GM18858 (cell line): Measurements from ENCODE around the gene SKAP2.
A peak's percentile ranks its signal among the peaks of the same experiment; 100 is the strongest.

Source experiments
- ATAC-seq: cut with Tn5 transposase; IDR thresholded peaks from one replicate; pipeline ENCODE4 v1.9.1; 2021; ENCODE audit not compliant: unreplicated experiment

The SKAP2 gene

DNA sequence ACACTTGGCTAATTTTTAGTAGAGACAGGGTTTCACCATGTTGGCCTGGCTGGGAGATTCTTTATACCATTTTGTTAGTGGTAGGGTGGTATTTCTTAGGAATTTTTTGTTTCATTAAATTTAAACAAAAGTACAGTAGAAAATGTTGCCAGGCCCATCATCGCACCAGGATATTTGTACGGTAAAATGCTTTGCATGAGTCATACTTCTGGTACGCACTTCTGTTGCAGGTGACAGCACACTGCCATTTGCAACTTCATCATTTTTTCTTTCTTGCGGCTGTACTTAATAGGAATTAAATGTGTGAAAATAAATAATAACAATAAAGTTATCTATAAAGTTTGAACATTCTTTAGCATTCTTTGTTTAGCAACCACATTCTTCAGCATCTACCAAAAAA is 195.6 kb downstream of the SKAP2 start:
- ATAC-seq: no peak

DNA sequence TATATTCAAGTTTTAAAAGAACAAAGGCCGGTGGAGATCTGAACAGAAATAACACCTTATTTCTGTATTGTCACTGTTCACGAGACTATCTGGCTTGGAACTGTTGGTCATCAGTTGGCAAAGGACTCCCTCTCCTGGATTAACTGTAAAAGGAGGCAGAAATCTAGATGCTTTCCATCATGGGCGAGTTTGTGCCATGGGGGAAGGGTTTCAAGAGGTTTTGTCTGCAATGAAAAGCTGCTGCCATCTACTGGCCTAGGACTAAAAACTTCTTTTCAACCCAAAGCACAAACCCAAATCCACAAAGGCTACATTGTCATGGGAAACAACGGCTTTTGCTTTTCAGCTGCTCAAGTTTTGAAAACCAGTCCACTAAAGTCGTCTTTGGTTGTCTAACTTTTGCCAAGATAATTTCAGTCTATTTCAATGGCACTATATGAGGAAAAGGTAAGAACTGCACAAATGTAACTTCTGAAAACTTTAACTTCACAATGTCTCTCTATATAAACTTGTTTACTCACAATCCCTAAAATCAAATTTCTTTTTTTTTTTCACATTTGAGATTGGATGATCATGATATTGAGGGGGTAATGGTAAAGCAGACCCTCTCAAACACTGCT is 196.8 kb downstream of the SKAP2 start:
- ATAC-seq: no peak

DNA sequence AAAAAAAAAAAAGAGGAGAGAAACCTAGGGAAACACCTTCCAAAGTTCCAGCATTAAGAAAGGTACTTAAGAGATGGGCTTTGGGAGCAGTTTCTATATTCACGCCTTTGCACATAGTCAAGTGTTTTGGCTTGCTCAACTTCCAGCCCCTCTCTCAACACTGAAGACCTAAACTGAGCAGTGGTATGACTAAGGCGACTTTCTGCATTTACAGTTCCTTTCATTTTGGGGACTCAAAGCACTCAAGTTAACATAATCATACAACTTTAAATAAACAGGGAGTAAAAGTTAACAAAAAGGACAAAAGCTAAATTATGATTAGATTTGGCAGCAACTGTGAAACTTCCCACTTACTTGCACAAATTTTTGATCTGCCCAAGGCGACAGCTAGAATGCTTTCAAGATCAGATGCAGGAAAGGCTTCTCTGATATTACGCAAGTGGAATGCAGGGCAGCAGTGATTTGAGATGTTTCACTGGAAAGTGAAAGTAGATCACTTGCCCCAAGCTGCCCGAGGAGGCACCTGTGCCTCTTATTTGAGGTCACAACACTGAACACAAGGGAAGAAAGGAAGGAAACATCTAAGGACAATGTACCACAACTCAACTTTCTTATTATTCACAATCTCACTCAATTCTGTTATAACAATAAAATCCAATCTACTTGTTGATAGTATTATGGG is 199.5 kb downstream of the SKAP2 start:
- peak; percentile 45 for ATAC-seq

DNA sequence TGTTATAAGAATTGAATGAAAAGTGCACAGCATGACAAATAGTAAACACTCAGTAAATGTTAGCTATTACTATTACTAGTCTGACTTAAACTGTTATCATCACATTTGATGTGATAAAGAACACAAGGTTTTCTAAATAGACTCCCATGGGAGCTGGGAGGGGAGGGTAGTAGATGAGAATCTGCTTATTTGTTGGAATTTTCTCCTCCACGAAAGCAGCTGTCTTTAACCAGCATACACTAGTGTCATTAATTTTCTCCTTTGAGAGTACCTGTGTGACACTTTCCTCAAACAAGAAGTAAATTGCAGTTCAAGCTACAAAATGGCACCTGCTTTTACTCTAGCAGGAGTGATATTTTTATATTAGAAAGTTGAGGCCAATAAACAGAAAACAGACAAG is 200.1 kb downstream of the SKAP2 start:
- ATAC-seq: no peak

DNA sequence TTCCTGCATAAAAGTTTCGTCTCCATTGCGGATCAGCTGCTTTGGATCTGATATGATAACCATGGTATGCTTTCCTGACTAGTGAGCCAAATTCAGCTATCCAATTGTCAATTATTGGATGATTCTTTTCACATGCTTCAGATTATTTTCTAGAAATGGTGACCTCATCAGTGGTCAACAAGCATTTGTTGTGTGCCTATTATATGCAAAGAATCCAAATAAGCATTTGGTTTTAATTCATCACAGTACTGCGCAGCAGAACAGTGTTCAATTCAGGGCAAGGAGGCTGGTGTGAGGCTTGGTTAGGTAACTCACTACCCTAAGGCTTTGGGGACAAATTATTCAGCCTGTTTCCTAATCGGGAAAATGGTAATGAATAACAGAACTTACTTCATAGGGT is 200.5 kb downstream of the SKAP2 start:
- ATAC-seq: no peak

DNA sequence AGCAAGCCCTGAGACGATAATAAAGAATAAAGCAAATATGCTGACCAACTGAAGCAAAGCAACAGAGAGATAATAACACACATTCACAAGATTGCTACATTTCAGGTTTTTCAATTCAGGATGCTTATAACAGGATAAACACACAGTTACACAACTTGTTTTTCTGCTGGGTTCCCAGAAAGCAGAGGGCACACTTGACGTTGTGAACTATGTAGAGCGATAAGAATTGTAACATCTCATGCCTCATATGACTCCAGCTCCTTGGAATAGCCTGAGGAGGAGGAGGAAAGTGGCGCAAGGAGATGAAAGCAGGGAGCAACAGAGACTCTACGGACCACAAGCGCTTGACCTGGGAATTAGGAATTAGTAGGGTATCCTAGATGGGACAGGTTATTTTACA is 201.7 kb downstream of the SKAP2 start:
- ATAC-seq: no peak

DNA sequence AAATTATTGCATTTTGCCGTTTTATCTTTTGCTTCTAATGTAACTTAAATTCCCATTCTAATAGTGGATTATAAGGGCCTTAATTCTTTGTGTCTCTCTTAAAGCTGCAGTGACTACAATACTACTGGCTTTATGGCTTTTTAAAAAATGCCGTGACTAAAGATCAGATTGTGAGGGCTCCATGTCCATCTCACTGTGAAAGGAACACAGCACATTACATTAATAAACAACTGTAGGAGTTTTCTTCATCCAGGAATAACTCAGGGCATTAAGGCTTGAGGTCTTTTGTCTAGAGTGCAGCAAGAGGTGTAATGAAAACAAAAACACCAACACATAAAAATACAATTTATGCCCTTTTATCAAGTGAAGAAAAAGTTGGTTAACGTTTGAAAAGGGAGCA is 205.3 kb downstream of the SKAP2 start:
- ATAC-seq: no peak

DNA sequence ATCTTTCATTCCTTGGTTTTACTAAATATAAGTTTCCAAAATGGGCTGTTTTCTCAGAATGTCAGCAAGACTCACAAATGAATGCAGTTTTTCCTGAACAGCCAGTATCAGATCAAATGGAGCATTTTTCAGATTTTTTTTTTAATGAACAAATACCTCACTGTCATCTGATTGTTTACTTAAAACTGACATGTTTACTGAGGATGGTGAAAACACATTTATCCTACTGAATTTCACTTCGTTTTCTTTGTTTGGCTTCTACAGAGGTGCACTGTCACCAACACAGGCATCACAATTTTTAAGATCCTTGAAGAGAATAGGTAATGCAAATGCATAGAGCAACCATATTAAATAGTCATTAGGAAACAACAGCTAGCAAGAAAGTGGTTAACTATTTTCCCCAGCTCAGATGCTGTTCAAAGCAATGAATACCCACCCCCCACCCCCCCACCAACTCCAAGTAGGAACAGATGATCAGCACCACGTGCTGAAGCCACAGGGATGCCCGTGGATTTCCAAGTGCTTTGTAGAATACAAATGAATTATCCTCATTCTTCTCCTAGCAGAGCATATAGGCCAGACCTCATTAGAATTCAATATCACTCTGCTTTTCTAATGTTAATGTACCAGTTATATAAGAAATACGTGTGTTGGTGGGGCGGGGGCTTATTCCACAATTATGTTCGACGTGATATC is 205.9 kb downstream of the SKAP2 start:
- no peak for ATAC-seq

DNA sequence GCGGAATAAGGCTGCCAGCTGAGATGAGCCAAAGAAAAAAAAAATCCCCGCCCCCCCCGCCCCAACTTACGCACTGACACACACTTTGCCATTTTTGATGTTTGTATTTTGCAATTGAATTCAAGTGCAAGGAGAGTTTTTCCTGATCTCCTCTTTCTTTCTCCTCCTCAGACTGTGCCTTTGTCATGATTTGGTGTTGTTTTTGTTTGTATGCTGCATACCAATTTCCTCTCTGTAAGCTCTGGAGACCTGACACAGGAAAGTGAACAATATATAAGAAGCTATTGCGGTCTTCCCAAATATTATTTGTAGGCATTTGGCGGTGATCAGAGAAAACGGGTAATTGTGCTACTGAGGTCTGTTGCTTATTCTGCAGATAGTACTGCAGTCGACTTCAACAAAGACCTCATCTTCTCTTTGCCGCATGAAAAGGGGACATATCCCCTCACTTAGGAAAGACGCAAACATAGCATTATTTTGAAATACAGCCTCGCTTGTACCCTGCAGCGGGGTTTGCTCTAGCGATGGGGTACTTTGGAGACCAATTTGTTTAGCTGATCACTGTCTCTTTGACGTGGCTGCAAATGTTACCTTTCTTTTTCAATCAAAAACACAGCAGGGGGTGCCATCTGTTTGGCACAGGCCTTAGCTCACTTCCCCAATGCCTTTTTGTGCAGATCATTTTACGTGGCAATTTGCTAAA is 206.6 kb downstream of the SKAP2 start:
- no peak for ATAC-seq

DNA sequence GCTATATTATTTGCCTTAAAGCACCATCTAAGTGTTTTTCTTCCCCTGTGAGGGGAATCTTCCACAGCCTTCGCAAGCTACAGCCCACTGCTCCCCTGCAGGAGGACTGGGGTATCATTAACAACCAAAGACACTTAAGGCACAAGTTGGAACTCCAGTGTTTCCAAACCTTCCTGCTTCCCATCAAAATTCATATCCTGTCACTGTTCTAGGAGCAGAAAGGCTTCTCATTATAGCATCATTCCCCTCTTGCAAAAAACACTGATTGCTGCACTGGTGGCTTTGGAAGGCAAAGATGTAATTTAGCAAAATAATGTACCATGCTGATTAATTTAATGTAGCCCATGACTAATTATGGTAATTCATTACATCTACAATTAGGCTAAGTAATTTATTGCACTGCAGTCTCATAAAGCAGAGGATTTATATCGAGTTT is 207.2 kb downstream of the SKAP2 start:
- ATAC-seq: no peak

DNA sequence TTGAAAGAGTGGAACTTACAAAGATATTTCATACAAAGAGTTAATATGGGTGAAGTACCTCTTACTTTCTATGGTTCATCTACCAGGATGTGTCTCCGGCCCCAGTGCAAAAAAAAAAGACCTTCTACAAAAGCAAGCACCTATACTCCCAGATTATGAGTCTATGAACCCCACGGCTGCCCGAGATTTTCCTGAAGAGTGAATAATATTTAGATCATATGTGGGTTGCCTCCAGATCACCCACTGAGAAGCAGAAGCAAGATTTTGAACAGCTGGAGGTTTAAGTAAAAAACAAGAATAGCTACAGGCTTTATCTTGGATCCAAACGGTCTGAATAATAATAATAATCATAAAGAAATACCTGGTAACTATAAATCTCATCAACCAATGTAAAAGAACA is 207.7 kb downstream of the SKAP2 start:
- no peak for ATAC-seq

DNA sequence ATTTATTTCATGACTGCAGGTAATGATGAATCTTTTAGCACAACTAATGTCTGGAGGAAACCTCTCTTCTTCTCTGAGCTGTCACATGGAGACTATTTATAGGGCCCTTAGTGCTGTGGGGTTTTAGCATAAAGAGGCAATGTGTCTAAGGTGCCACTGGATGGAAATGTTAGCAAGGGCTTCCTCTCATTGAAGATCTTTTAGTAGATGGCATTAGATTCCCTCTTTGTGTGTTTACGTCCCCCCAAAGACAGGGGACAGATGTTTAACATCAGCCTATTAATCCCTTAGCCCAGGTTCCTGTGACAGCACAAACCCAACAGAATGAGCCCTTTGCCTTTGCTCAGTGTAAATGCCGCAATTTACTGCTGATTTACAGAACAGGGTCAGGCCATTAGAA is 208.6 kb downstream of the SKAP2 start:
- ATAC-seq: no peak

DNA sequence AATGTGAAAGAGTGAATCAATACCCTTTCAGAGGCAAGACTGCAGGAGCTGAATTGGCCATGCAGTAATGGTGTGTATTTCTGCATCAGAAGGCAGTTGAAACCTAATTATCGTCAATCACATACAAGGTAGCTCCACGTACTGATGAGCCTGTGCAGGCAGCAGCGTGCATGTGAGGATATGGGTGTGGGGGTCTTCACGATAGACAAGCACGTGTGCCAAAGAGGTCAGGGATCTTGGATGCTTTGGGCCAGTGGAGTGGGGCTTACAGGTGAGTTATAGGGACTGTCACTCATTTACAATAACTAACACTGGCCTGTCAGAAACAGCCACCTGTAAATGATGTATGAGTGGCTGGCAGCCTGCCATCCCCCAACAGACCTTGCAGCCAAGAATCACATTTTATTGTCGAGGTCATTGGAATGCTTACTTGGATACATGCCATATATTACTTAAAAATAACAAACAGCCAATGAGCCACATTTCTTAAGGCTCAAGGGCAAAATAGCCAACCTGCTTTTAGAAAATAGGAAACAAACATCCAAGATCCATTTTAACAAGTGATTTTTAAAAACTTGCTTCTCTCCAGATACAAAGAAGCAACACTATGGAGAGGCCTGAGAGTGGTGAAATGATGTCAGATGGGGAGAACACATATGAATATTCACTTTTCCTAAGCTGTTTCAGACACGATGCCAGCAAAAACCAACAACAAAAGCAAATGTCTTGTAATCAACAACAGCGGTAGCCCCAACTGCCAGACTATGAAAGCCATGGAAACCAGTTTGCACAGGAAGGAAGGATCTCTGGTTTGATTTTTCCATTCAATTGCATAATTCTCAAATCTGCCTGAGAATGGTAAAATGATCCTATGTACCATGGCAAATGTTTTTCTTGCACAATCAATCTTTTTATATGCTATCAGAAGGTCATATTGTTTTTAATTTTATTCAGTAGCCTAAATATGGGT is 210.7 kb downstream of the SKAP2 start:
- no peak for ATAC-seq

DNA sequence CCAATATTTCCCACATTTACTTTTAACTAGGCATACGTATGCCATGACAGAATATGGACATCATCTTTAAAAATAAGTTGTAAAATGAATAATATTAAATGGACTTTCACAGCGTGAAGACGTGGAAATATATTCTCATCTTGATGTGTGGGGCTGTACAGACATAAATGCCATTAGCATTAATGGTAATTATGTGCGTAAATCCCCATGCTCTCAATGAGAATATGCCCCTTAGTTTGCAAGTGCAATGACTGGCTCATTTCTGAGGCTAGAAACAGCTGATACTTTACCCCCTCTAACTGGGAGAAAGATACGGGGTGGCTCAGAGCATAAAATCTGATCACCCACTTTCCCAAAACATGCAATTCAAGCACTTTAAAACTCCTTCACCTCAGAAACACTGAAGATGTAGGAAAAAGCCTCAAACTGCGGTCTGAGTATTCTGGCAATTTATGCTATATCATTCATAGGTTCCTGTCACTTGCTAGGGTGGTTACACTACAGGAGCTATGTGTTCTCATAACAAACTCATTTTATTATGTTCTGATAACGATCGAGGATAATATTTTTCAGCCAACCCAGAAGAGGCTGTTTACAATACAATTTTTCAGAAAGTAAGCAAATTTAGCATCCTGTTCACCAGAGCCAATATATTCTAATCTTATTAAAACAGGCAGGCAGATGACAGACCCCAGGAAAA is 211.8 kb downstream of the SKAP2 start:
- no peak for ATAC-seq

DNA sequence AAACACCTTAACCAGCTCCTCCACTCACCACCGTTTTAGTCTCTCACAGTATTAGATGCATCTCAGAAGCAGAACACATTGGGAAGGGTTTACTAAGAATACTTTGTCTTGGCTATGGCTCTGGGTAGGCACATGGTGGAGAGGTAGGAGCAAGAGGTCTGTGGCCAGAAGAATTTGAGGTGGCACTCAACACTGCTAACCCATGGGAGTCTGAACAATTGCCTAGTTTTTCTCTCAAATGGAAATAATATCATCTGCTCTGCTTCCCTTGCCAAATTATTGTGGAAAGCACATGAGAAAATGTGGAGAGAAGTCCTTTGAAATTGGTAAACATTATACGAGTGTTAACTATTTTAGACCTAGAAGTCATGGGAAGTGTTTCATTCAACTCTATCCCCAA is 214.3 kb downstream of the SKAP2 start:
- no peak for ATAC-seq

DNA sequence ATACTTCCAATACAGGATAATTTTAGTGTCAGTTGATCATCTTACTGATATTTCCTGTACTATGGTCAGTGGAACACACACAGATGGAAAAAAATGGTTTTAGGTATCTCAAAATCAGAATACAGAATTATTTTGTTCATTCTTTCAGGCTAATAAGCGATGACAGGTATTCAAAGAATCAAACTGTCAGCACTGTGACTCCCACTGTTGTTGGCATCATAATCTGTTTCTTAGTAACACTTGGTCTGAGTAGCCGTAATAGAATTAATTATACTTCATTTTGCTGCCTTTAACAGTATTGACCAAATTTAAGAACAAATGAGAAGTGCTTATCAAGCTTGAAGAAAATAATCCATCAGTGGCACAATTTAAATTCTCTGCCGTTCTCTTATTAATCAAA is 215.0 kb downstream of the SKAP2 start:
- ATAC-seq: no peak

DNA sequence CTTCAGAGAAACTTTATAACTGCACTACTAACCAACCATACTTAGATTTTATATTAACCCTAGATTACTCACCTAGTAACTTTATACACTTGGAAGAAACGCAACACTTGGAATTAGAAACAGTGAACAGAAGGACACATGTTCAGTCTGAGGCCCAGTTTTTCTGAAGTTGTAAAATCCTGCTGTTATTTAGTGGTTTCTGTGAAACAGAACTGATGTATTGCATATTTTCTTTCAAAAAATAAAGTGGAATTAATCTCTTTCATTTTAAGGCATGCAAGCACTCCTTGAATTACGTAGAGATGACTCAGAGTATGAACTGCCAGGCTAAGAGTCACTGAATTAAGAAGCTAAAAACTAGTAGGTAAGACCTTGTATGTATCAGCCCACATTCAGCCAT is 215.8 kb downstream of the SKAP2 start:
- ATAC-seq: no peak

DNA sequence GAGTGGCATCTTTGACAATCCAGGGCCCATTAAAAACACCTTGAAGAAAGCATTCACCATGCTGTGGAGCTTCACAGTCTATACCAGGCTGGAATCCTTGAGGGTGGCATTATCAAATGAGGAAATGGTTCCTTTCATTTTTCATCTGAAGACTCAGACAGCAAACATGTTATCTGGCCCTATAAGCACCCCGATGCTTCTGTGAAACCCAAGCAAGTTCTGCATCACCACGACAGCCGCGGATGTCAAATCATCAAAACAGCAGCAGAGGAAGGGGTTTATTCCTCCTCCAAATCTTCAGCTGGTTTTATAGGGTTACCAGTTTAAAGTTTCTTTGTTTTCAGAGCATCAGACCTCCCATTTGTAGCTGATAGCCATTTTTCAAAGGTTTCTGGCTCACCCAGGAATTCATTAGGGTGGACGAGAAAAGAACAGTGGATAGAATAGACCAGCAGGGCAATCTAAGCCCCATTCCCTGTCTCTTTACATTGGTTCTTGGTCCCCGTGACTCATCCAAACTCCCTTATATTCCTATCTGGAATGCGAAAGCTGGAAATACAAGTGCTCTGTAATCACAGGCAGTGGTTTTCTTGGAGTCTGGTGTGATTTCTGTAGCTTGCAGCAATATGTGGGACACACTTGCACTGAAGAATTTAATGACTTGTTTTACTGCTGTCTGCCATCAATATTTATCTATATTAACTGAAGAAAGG is 217.9 kb downstream of the SKAP2 start:
- no peak for ATAC-seq

DNA sequence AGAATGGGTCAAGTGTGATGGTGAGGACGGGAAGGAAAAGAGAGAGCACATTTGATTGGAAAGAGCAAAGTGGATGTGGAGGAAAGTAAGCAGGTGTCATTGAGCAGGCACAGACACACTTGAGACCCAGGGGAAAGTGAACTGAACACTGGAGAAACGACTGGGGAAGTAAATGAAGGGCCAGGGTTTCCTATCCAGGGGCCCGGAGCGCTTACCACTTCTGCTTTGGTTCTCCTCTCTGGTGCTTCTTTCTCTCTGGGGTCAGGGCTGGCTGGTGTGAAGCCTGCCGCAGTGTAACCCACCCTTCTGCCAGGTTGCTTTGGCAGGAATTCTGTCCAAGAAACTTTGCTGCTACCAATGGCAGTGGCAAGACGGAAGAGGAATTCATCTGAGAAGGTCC is 219.3 kb downstream of the SKAP2 start:
- no peak for ATAC-seq
